DND-41 (cell line): Measurements from ENCODE around the gene UPK1A.

Experiments
- ATAC-seq: fragments of 200-7000 bp; cut with Tn5 transposase; 3 replicates; pipeline ENCODE4 v1.9.1; 2021; ENCODE audit warnings: low read depth; ENCODE audit not compliant: insufficient read depth
- DNase-seq: peaks from one replicate; pipeline ENCODE4 v3.0.0-alpha.2; 2020
- H2AFZ ChIP-seq: 2 replicates; pipeline ENCODE4 v1.6.0; 2012; ENCODE audit warnings: low read depth, low read length
- H3K27ac ChIP-seq: 2 replicates; pipeline ENCODE4 v1.5.1; 2012; ENCODE audit warnings: low read length, inconsistent platforms
- H3K27me3 ChIP-seq: fragments of 200-600 bp; sonication (generic); 2 replicates; pipeline ENCODE4 v1.6.0; 2012; ENCODE audit warnings: low read length, mild to moderate bottlenecking, inconsistent platforms; ENCODE audit not compliant: insufficient read depth, poor library complexity
- H3K36me3 ChIP-seq: 2 replicates; pipeline ENCODE4 v1.5.1; 2012; ENCODE audit warnings: low read length, inconsistent platforms; ENCODE audit not compliant: insufficient read depth
- H3K4me1 ChIP-seq: 2 replicates; pipeline ENCODE4 v1.5.1; 2012; ENCODE audit warnings: mild to moderate bottlenecking, low read length; ENCODE audit not compliant: insufficient read depth
- H3K4me2 ChIP-seq: 2 replicates; pipeline ENCODE4 v1.6.0; 2012; ENCODE audit warnings: mild to moderate bottlenecking, moderate library complexity, low read length, inconsistent platforms; ENCODE audit not compliant: insufficient read depth
- H3K4me3 ChIP-seq, 2 experiments: fragments of 200-600 bp in 1 of 2; shearing (Covaris generic) in 1 of 2; 2 replicates each; pipeline ENCODE4 v1.5.1; 2012 to 2016; ENCODE audit warnings: inconsistent platforms in 2 of 2, low read length in 2 of 2, mild to moderate bottlenecking in 2 of 2, low read depth in 1 of 2, moderate library complexity in 1 of 2
- H3K79me2 ChIP-seq: 2 replicates; pipeline ENCODE4 v1.6.0; 2012; ENCODE audit warnings: low read length, inconsistent platforms; ENCODE audit not compliant: insufficient read depth
- H3K9ac ChIP-seq: 2 replicates; pipeline ENCODE4 v1.6.0; 2012; ENCODE audit warnings: low read depth, mild to moderate bottlenecking, inconsistent platforms, low read length, moderate library complexity
- H3K9me3 ChIP-seq: 2 replicates; pipeline ENCODE4 v1.5.1; 2012; ENCODE audit warnings: low read length, moderate library complexity, mild to moderate bottlenecking, inconsistent platforms; ENCODE audit not compliant: insufficient read depth, severe bottlenecking
- H4K20me1 ChIP-seq: 2 replicates; pipeline ENCODE4 v1.6.0; 2012; ENCODE audit warnings: low read length; ENCODE audit not compliant: insufficient read depth
- EZH2 ChIP-seq: IDR thresholded peaks from 3 replicates; pipeline ENCODE4 v1.6.1; 2012; ENCODE audit warnings: borderline replicate concordance, low read depth, mild to moderate bottlenecking, moderate library complexity, low read length, inconsistent platforms; ENCODE audit not compliant: severe bottlenecking
- TF ChIP-seq, protein P1 (sequence below): IDR thresholded peaks from 2 replicates; pipeline ENCODE4 v1.5.1; 2012; ENCODE audit warnings: borderline replicate concordance, low read length, moderate library complexity, mild to moderate bottlenecking; ENCODE audit not compliant: poor library complexity, severe bottlenecking; ENCODE audit errors: extremely low read depth

Gene UPK1A

DNA sequence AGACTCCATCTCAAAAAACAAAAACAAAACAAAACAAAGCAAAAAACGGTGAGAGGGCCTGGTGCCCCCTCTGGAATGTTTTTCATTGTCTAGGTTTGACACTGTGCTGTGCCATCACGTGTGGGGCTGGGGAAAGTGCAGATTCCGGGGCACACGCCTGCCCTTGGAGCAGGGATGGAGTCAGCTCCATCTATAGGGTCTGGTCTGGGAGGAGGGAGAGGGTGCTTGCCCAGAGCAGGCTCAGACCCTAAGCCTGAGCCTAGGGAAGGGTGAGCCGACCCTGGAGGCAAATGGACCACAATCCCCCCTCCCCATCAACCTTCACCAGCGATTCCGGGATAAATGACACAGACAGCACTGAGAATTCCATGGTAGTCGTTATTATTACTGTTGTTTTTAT, 27.1 kb downstream of the UPK1A start:
- no peaks in the 10 kb centered on the region for H3K9me3 ChIP-seq
- H3K4me2 ChIP-seq: no peak overlapping the region
- no peak overlapping the region for H2AFZ ChIP-seq
- no peak overlapping the region for H3K27ac ChIP-seq
- no peak for DNase-seq
- H4K20me1 ChIP-seq: no peaks in the 10 kb centered on the region
- H3K4me1 ChIP-seq: peaks cover 8% of the 10 kb centered on the region
- ATAC-seq: 0 out of 3 replicates have a peak, but pooled peaks have one; percentile 3
- H3K4me3 ChIP-seq: no peak overlapping the region
- TF ChIP-seq EZH2: no peak
- TF ChIP-seq, protein P1, sequence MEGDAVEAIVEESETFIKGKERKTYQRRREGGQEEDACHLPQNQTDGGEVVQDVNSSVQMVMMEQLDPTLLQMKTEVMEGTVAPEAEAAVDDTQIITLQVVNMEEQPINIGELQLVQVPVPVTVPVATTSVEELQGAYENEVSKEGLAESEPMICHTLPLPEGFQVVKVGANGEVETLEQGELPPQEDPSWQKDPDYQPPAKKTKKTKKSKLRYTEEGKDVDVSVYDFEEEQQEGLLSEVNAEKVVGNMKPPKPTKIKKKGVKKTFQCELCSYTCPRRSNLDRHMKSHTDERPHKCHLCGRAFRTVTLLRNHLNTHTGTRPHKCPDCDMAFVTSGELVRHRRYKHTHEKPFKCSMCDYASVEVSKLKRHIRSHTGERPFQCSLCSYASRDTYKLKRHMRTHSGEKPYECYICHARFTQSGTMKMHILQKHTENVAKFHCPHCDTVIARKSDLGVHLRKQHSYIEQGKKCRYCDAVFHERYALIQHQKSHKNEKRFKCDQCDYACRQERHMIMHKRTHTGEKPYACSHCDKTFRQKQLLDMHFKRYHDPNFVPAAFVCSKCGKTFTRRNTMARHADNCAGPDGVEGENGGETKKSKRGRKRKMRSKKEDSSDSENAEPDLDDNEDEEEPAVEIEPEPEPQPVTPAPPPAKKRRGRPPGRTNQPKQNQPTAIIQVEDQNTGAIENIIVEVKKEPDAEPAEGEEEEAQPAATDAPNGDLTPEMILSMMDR: no peak
- H3K27me3 ChIP-seq: no peaks in the 10 kb centered on the region
- no peaks in the 10 kb centered on the region for H3K36me3 ChIP-seq
- H3K9ac ChIP-seq: no peak overlapping the region
- no peaks in the 10 kb centered on the region for H3K79me2 ChIP-seq

DNA sequence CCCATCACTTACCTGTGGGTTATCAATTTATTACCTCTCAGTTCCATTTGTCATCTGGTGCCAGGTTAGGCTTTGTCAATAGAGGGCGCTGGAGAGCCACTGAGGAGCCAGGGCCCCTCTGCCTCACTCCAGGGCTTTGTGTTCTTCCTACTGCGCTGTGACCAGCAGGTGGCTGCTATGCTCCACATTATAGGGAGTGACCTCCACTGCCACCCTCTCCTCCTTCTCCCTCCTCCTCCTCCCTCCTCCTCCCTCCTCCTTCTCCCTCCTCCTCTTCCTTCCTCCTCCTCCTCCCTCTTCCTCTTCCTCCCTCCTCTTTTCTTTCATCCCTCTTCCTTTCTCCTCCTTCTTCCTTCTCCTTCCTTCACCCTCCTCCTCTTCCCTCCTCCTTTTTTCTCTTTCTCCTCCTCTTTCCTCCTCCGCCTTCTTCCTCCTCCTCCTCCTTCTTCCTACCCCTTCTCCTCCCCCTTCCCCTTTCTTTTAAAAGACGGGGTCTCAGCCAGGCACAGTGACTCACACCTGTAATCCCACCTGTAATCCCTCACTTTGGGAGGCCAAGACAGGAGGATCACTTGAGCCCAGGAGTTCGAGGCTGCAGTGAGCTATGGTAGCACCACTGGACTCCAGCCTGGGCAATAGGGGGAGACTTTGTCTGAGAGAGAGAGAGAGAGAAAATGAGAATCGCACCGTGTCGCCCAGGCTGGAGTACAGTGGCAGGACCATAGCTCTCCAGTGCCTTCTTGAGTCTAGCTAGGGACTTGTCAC, 27.7 kb downstream of the UPK1A start:
- H3K4me3 ChIP-seq: no peak overlapping the region
- H3K27ac ChIP-seq: no peak overlapping the region
- H3K79me2 ChIP-seq: no peaks in the 10 kb centered on the region
- DNase-seq: peak; percentile 89
- peak overlapping the region; percentile 67 for H2AFZ ChIP-seq
- no peaks in the 10 kb centered on the region for H3K36me3 ChIP-seq
- no peaks in the 10 kb centered on the region for H3K9me3 ChIP-seq
- H3K9ac ChIP-seq: no peak overlapping the region
- no peak overlapping the region for H3K4me2 ChIP-seq
- H3K4me1 ChIP-seq: peaks cover 8% of the 10 kb centered on the region
- H4K20me1 ChIP-seq: no peaks in the 10 kb centered on the region
- TF ChIP-seq, protein P1: peak; percentile 100
- no peak for TF ChIP-seq EZH2
- no peaks in the 10 kb centered on the region for H3K27me3 ChIP-seq
- ATAC-seq: peak; percentile 100

DNA sequence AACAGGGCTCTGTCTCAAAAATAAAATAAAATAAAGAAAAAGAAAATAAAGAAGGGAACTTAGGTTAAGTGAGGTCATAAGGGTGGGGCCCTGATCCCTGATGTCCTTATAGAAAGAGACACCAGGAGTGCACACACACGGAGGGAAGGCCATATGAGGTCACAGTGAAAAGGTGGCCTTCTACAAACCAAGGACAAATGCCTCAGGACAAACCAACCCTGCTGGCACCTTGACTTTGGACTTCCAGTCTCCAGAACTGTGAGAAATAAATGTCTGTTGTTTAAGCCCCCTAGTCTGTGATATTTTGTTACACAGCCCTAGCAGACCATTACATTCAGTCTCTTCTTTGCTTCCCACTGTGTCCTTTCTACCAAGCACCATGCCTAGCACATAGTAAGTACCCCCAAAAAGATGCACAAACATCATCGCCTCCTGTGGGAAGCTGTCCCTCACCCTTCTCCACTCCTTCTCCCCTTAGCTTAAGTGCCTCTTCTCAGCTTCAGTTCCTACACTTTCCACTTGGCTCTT, 29.6 kb downstream of the UPK1A start:
- no peaks in the 10 kb centered on the region for H4K20me1 ChIP-seq
- no peak overlapping the region for H3K4me3 ChIP-seq
- H3K36me3 ChIP-seq: no peaks in the 10 kb centered on the region
- H3K9me3 ChIP-seq: no peaks in the 10 kb centered on the region
- peaks cover 8% of the 10 kb centered on the region for H3K4me1 ChIP-seq
- no peak for DNase-seq
- ATAC-seq: no peak
- H2AFZ ChIP-seq: no peak overlapping the region
- no peaks in the 10 kb centered on the region for H3K79me2 ChIP-seq
- H3K27me3 ChIP-seq: no peaks in the 10 kb centered on the region
- no peak overlapping the region for H3K9ac ChIP-seq
- no peak overlapping the region for H3K27ac ChIP-seq
- no peak for TF ChIP-seq EZH2
- TF ChIP-seq, protein P1: no peak
- no peak overlapping the region for H3K4me2 ChIP-seq
